ENCODE measurements around the gene POGLUT3.

DNA sequence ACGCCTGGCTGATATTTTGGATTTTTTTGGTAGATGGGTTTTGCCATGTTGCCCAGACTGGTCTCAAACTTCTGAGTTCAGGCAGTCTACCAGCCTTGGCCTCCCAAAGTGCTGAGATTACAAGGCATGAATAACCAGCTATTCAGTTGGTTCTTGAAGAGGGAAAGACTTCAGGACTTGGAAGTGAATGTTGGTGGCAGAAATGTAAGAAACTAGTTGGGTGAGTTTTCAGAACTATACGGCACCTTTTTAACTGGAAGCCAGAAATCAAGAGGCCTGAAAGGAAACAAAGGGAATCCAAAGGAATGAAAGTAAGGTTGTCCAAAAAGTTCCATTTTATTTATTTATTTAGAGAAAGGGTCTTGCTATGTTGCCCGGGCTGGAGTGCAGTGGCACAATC lies 2.9 kb downstream of the POGLUT3 start:
- TF ChIP-seq EZH2phosphoT487 (IDR thresholded peaks at IDR 0.05; ENCODE audit: insufficient read depth, low read depth) (no peak), EZH2 (IDR thresholded peaks at IDR 0.05; ENCODE audit: insufficient read depth, poor library complexity, severe bottlenecking) (no peak)

All from GM23248 (cell line).